MM.1S (cell line): Measurements from ENCODE around the gene CD1D.
"Not testable (repeated sequence)": the region's sequence is repeated elsewhere in the genome, so short reads cannot be mapped to it uniquely, and the experiment has no call there.

Experiments
- DNase-seq: peaks from one replicate; pipeline ENCODE4 v3.0.0-alpha.2; 2015
- H2AFZ ChIP-seq: fragments of 300-600 bp; sonication (generic); 2 replicates; pipeline ENCODE4 v1.6.0; 2016; ENCODE audit warnings: antibody characterized with exemption, low read length
- H3F3A ChIP-seq: fragments of 300-600 bp; sonication (generic); 2 replicates; pipeline ENCODE4 v1.6.1; 2016; ENCODE audit warnings: mild to moderate bottlenecking, antibody characterized with exemption, low read length, moderate library complexity, mixed read lengths; ENCODE audit not compliant: insufficient read depth
- H3K27ac ChIP-seq: fragments of 300-600 bp; sonication (generic); 2 replicates; pipeline ENCODE4 v1.5.1; 2016; ENCODE audit warnings: mild to moderate bottlenecking, low read length
- H3K27me3 ChIP-seq: fragments of 300-600 bp; sonication (generic); replicated peaks from 2 replicates; pipeline ENCODE4 v1.6.0; 2016; ENCODE audit warnings: low read length; ENCODE audit not compliant: insufficient read depth
- H3K36me3 ChIP-seq: fragments of 300-600 bp; sonication (generic); replicated peaks from 2 replicates; pipeline ENCODE4 v1.6.1; 2016; ENCODE audit warnings: mild to moderate bottlenecking, low read length, mixed read lengths; ENCODE audit not compliant: insufficient read depth
- H3K4me1 ChIP-seq: fragments of 300-600 bp; sonication (generic); 2 replicates; pipeline ENCODE4 v1.6.1; 2016; ENCODE audit warnings: low read length, mixed read lengths
- H3K4me2 ChIP-seq: fragments of 300-600 bp; sonication (generic); 2 replicates; pipeline ENCODE4 v1.6.0; 2016; ENCODE audit warnings: low read depth, low read length
- H3K4me3 ChIP-seq: fragments of 300-600 bp; sonication (generic); 2 replicates; pipeline ENCODE4 v1.5.1; 2016; ENCODE audit warnings: low read length, mixed read lengths
- H3K79me2 ChIP-seq: fragments of 300-600 bp; sonication (generic); 2 replicates; pipeline ENCODE4 v1.6.1; 2016; ENCODE audit warnings: mixed run types, low read length, mixed read lengths
- H3K9ac ChIP-seq: fragments of 300-600 bp; sonication (generic); 2 replicates; pipeline ENCODE4 v1.6.1; 2016; ENCODE audit warnings: low read length, mixed read lengths
- H3K9me2 ChIP-seq: fragments of 300-600 bp; sonication (generic); replicated peaks from 2 replicates; pipeline ENCODE4 v1.6.1; 2016; ENCODE audit warnings: mild to moderate bottlenecking, low read length, mixed read lengths; ENCODE audit not compliant: insufficient read depth
- H3K9me3 ChIP-seq: fragments of 300-600 bp; sonication (generic); replicated peaks from 2 replicates; pipeline ENCODE4 v1.6.1; 2016; ENCODE audit warnings: mild to moderate bottlenecking, low read length, mixed read lengths; ENCODE audit not compliant: insufficient read depth
- H4K20me1 ChIP-seq: fragments of 300-600 bp; sonication (generic); 2 replicates; pipeline ENCODE4 v1.6.1; 2016; ENCODE audit warnings: mild to moderate bottlenecking, low read length, moderate library complexity, mixed read lengths; ENCODE audit not compliant: insufficient read depth
- EZH2 ChIP-seq: fragments of 300-600 bp; sonication (generic); optimal IDR thresholded peaks from 2 replicates; pipeline ENCODE3; 2017; ENCODE audit warnings: low read depth, mild to moderate bottlenecking, antibody characterized with exemption, low read length, mixed read lengths
- EZH2phosphoT487 ChIP-seq: fragments of 300-600 bp; sonication (generic); IDR thresholded peaks from 2 replicates; pipeline ENCODE4 v1.6.1; 2018; ENCODE audit warnings: antibody characterized with exemption, low read length
- TF ChIP-seq, protein P1 (sequence below): fragments of 300-600 bp; sonication (generic); IDR thresholded peaks from 2 replicates; pipeline ENCODE4 v1.5.1; 2016; ENCODE audit warnings: antibody characterized with exemption, low read length, mixed read lengths

The CD1D gene

DNA sequence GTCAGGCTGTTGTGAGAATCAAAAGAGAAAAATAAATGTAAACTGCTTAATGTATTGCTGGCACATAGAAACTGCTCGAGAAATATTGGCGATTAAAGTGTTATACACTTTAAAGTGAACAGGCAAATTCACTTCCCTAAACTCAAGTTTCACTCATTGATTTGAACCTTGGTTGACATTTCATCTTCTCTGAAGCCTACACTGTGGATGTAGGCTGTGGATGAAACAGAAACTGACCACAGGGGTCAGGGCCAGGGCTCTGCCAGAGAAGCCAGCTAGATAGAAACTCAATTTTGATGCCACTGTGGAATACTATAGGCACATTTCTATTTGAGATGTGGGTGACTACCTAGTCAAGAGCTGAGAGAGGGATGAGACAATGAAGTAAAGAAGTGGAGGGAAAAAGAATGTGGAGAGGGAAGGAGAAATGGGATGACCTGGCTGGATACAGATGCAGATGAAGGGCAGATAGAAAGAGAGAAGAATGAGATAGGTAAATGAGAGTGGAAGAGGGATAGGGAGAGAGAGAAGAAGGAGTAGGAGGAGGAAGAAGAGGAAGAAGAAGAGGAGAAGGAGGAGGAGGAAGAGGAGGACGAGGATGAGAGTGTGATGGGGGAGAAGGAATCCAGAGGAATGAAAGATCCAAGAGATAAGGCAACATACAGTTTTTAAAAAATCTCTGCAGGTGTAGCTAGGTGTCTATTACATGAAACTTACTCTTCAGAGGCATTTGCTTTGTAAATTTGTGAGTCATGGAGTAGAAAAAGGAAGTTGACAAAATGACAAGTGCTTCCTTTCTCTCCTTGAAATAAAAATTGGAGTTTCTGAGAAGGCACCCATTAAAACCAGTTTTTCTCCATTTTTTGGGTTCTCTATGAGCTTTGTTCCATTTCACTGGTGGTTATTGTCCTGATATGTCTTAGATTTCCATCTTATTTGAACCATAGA lies 17.4 kb upstream of the CD1D start:
- DNase-seq = peak; percentile 88
- Histone ChIP-seq H3K79me2 (no peaks in the 10 kb centered on the region), H2AFZ (no peak overlapping the region), H3K36me3 (no peaks in the 10 kb centered on the region), H3K4me1 (peaks cover 8% of the 10 kb centered on the region; the same call in 1 of the 2 replicates), H3K4me2 (no peak overlapping the region), H3K27ac (no peak overlapping the region), H3K9ac (no peak overlapping the region), H3K4me3 (no peak overlapping the region), H3K9me2 (no peaks in the 10 kb centered on the region), H4K20me1 (no peaks in the 10 kb centered on the region), H3K9me3 (no peaks in the 10 kb centered on the region), H3F3A (peaks cover 7% of the 10 kb centered on the region), H3K27me3 (peaks cover 93% of the 10 kb centered on the region)
- TF ChIP-seq, protein P1, sequence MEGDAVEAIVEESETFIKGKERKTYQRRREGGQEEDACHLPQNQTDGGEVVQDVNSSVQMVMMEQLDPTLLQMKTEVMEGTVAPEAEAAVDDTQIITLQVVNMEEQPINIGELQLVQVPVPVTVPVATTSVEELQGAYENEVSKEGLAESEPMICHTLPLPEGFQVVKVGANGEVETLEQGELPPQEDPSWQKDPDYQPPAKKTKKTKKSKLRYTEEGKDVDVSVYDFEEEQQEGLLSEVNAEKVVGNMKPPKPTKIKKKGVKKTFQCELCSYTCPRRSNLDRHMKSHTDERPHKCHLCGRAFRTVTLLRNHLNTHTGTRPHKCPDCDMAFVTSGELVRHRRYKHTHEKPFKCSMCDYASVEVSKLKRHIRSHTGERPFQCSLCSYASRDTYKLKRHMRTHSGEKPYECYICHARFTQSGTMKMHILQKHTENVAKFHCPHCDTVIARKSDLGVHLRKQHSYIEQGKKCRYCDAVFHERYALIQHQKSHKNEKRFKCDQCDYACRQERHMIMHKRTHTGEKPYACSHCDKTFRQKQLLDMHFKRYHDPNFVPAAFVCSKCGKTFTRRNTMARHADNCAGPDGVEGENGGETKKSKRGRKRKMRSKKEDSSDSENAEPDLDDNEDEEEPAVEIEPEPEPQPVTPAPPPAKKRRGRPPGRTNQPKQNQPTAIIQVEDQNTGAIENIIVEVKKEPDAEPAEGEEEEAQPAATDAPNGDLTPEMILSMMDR = no peak
- peak; percentile 57; the same call in 1 of the 2 replicates for TF ChIP-seq EZH2phosphoT487
- no peak for TF ChIP-seq EZH2

DNA sequence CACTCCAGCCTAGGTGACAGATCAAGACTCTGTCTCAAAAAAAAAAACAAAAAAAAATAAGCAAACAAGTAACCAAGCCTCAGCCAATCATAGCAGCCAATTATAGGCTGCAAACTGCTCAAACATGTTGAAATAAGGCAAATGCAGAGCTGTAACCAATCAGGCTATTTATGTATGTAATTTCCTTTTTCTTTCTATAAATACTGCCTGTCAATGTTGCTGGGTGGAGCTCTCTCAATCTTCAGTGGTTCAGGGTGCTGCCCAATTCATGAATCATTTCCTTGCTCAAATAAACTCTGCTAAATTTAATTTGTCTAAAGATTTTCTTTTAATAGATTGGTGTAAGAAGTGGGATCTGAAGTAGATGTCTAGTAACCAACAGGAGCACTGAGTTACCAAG lies 11.6 kb upstream of the CD1D start:
- no peak overlapping the region for H2AFZ ChIP-seq
- H3K4me1 ChIP-seq = no peaks in the 10 kb centered on the region
- no peak overlapping the region for H3K9ac ChIP-seq
- H3K9me2 ChIP-seq = no peaks in the 10 kb centered on the region
- no peaks in the 10 kb centered on the region for H3K36me3 ChIP-seq
- H3K27me3 ChIP-seq = peaks cover 98% of the 10 kb centered on the region
- H3K9me3 ChIP-seq = no peaks in the 10 kb centered on the region
- H3K4me2 ChIP-seq = no peak overlapping the region
- no peak for TF ChIP-seq EZH2phosphoT487
- TF ChIP-seq, protein P1 = no peak
- no peak for TF ChIP-seq EZH2
- no peak overlapping the region for H3K4me3 ChIP-seq
- H4K20me1 ChIP-seq = no peaks in the 10 kb centered on the region
- no peaks in the 10 kb centered on the region for H3K79me2 ChIP-seq
- DNase-seq = no peak
- no peak overlapping the region for H3K27ac ChIP-seq
- H3F3A ChIP-seq = no peaks in the 10 kb centered on the region

DNA sequence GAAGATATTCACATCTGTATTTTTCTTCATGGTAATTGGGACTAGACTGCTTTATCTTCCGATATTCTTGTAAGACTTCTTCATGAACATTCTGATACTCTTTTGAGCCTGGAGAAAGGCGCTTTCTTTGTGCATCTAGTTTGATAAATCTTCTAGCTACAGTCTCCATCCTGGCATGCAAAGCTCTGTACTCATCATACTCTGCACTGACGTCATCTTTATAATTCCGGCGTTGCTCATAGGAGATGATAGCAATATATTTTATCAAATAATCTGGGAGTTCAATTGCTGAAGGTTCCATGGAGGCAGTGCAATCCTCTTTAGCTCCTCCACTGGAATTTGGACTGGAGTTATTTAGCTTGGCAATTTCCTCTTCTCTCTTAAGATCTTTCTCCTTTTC lies 4.8 kb upstream of the CD1D start:
- H3K27ac ChIP-seq = not testable (repeated sequence)

DNA sequence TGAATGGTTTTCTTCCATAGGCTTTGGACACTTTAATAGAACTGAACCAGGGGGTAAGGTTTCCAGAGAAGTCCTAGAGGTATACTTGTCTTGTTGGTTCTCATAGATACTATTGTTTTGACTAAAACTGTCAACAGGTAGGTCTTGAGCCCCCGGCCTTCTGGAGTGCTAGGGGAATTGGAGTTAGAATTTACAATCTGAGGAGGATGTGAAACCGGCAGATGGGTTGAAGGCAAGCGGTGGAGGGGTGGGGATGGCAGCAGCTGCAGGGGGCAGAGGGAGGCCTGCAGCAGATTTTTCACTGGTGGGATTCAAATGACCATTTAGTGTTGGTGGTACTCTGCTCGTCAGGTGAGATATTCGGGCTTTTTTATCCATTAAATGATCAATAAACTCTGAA lies 4.3 kb upstream of the CD1D start:
- no peaks in the 10 kb centered on the region for H4K20me1 ChIP-seq
- H3K9me2 ChIP-seq = no peaks in the 10 kb centered on the region
- no peak for DNase-seq
- TF ChIP-seq, protein P1 = no peak
- no peak for TF ChIP-seq EZH2phosphoT487
- TF ChIP-seq EZH2 = no peak
- H3K36me3 ChIP-seq = no peaks in the 10 kb centered on the region
- no peak overlapping the region for H3K4me3 ChIP-seq
- no peak overlapping the region for H3K27ac ChIP-seq
- no peak overlapping the region for H2AFZ ChIP-seq
- no peaks in the 10 kb centered on the region for H3K9me3 ChIP-seq
- no peak overlapping the region for H3K9ac ChIP-seq
- peaks cover 17% of the 10 kb centered on the region for H3K4me1 ChIP-seq
- H3K79me2 ChIP-seq = no peaks in the 10 kb centered on the region
- H3K27me3 ChIP-seq = peaks cover 95% of the 10 kb centered on the region
- H3F3A ChIP-seq = peaks cover 7% of the 10 kb centered on the region; the same call in 1 of the 2 replicates
- H3K4me2 ChIP-seq = no peak overlapping the region

More for the DNA sequence above, 4.8 kb upstream of the CD1D start:
- H3F3A ChIP-seq, DNase-seq, H3K9me3 ChIP-seq, H3K79me2 ChIP-seq, H3K9me2 ChIP-seq, H2AFZ ChIP-seq, H3K9ac ChIP-seq, H3K36me3 ChIP-seq, H4K20me1 ChIP-seq, H3K4me3 ChIP-seq, H3K4me2 ChIP-seq: not testable (repeated sequence)
- Histone ChIP-seq H3K4me1 (peaks cover 17% of the 10 kb centered on the region), H3K27me3 (peaks cover 95% of the 10 kb centered on the region)

DNA sequence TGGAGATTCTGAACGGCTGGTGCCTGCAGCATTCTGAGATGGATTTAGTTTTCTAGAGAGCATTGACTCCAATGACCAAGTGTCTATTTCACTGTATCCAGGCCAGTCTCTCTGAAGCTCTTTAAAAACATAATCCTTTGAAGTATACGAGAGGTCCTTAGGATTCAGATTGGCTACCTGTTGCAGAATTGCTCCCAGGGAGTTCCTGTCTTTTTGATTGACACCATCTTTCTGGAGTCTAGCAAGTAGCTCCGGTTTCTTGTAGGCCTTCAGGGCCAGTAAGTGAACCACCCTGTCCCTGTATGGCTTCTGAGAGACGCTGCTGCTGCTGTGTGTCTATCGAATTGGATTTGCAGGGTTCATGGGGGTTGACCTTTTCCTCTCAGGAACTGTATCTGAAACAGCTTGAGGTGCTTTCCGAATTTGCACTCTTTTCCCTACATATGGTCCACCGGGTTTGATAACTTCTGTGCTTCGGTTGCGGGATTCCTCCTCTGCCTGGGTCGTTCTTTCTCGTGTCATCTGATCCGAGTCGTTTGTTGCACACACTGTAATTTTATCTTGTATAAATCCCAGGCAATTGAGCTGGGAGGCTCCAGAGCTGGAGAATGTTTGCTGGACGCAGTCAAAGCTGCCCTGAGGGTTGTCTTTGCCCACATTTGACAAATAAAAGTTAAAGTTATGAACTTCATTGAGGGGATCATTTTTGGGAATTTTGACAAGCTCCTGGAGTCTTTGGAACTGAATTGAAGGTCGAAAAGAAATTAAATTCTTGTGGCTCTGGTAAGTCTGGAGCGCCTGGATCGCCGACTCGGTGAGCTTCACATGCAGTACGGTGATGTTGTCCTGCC lies 3.6 kb upstream of the CD1D start:
- H3K27me3 ChIP-seq = peaks cover 95% of the 10 kb centered on the region
- DNase-seq = not testable (repeated sequence)

More for the DNA sequence above, 3.6 kb upstream of the CD1D start:
- H3K4me1 ChIP-seq = peaks cover 17% of the 10 kb centered on the region
- H4K20me1 ChIP-seq, H3K4me3 ChIP-seq, H3K9me2 ChIP-seq, H3K36me3 ChIP-seq, H2AFZ ChIP-seq, H3F3A ChIP-seq, H3K27ac ChIP-seq, H3K9ac ChIP-seq, H3K79me2 ChIP-seq, H3K9me3 ChIP-seq: not testable (repeated sequence)
- H3K4me2 ChIP-seq = peak overlapping the region; percentile 23; the same call in 1 of the 2 replicates
